AG09309 (cell line): ENCODE measurements around the gene ADAMTS8.

ENCODE experiments used
- DNase-seq: peaks from one replicate; pipeline ENCODE4 v3.0.0-alpha.2; 2010; ENCODE audit warnings: low read depth
- H3K4me3 ChIP-seq: 2 replicates; pipeline ENCODE4 v1.5.1; 2011; ENCODE audit warnings: mild to moderate bottlenecking, low read depth, low read length, moderate library complexity; ENCODE audit not compliant: control insufficient read depth
- CTCF ChIP-seq: IDR thresholded peaks from 2 replicates; pipeline ENCODE4 v1.5.1; 2011; ENCODE audit warnings: mild to moderate bottlenecking, low read depth, low read length, inconsistent platforms; ENCODE audit not compliant: insufficient read depth, control insufficient read depth; ENCODE audit errors: missing control alignments

The ADAMTS8 gene

GRCh38 chr11:130370845-130371590 lies 57.4 kb downstream of the ADAMTS8 start:
- H3K4me3 ChIP-seq, result no peak overlapping the region
- no peak for DNase-seq
- no peak for TF ChIP-seq CTCF

- no peak for TF ChIP-seq CTCF
- H3K4me3 ChIP-seq, result no peak overlapping the region
- DNase-seq, result no peak
Observed at GRCh38 chr11:130369713-130370112, 58.7 kb downstream of the ADAMTS8 start.

GRCh38 chr11:130369141-130369691 lies 59.2 kb downstream of the ADAMTS8 start:
- no peak overlapping the region for H3K4me3 ChIP-seq
- no peak for TF ChIP-seq CTCF
- no peak for DNase-seq

GRCh38 chr11:130359419-130359818 lies 69.0 kb downstream of the ADAMTS8 start:
- TF ChIP-seq CTCF, result no peak
- DNase-seq, result no peak
- no peak overlapping the region for H3K4me3 ChIP-seq

- no peak overlapping the region for H3K4me3 ChIP-seq
- no peak for TF ChIP-seq CTCF
- no peak for DNase-seq
Observed at GRCh38 chr11:130358398-130358797, 70.0 kb downstream of the ADAMTS8 start.
